Mesenchymal stem cell (in vitro differentiated cells and primary cell): ENCODE data around the gene PLXNB3.

ENCODE experiments used
- DNase-seq: peaks from one replicate; pipeline ENCODE4 v3.0.0-alpha.2; 2013
- H2AFZ ChIP-seq: one replicate; pipeline ENCODE4 v1.6.1; 2013; ENCODE audit warnings: low read depth, mild to moderate bottlenecking, control low read depth, inconsistent platforms, low read length, moderate library complexity
- H2AK5ac ChIP-seq: 2 replicates; pipeline ENCODE4 v1.6.1; 2013; ENCODE audit warnings: low read length, moderate library complexity, mild to moderate bottlenecking, inconsistent platforms; ENCODE audit not compliant: severe bottlenecking
- H2BK120ac ChIP-seq: one replicate; pipeline ENCODE4 v1.6.1; 2013; ENCODE audit warnings: low read depth, mild to moderate bottlenecking, inconsistent platforms, low read length, moderate library complexity
- H2BK12ac ChIP-seq, 2 experiments: one replicate each; pipeline ENCODE4 v1.6.1; 2013; ENCODE audit warnings: inconsistent platforms in 2 of 2, low read length in 2 of 2, mild to moderate bottlenecking in 2 of 2, moderate library complexity in 2 of 2, control low read depth in 1 of 2
- H2BK15ac ChIP-seq: one replicate; pipeline ENCODE4 v1.6.1; 2013; ENCODE audit warnings: mild to moderate bottlenecking, low read depth, inconsistent platforms; ENCODE audit not compliant: poor library complexity, severe bottlenecking
- H2BK5ac ChIP-seq: 2 replicates; pipeline ENCODE4 v1.6.1; 2013; ENCODE audit warnings: low read depth, mild to moderate bottlenecking, low read length, control low read depth, inconsistent platforms; ENCODE audit not compliant: poor library complexity, severe bottlenecking
- H3K14ac ChIP-seq, 2 experiments: one replicate each; pipeline ENCODE4 v1.6.1; 2013; ENCODE audit warnings: inconsistent platforms in 2 of 2, low read length in 2 of 2, control low read depth in 1 of 2, mild to moderate bottlenecking in 1 of 2, moderate library complexity in 1 of 2
- H3K18ac ChIP-seq, 2 experiments: one replicate each; pipeline ENCODE4 v1.6.1; 2013; ENCODE audit warnings: inconsistent platforms in 2 of 2, low read length in 2 of 2, control low read depth in 1 of 2, low read depth in 1 of 2, mild to moderate bottlenecking in 1 of 2
- H3K23ac ChIP-seq, 2 experiments: one replicate each; pipeline ENCODE4 v1.6.1; 2013; ENCODE audit warnings: inconsistent platforms in 2 of 2, low read length in 2 of 2, mild to moderate bottlenecking in 2 of 2, moderate library complexity in 2 of 2, control low read depth in 1 of 2
- H3K27ac ChIP-seq: 2 replicates; pipeline ENCODE4 v1.5.1; 2013; ENCODE audit warnings: mild to moderate bottlenecking, moderate library complexity, low read length, control low read depth, inconsistent platforms; ENCODE audit not compliant: poor library complexity, severe bottlenecking
- H3K27me3 ChIP-seq, 2 experiments: 2 replicates each; pipeline versions ENCODE4 v1.6.1 to v1.7.0; 2013; ENCODE audit warnings: low read length in 2 of 2, mild to moderate bottlenecking in 2 of 2, moderate library complexity in 2 of 2, control low read depth in 1 of 2, inconsistent platforms in 1 of 2; ENCODE audit not compliant: control insufficient read depth in 1 of 2, insufficient read depth in 1 of 2
- H3K36me3 ChIP-seq, 2 experiments: 2 replicates each; pipeline versions ENCODE4 v1.6.1 to v1.7.0; 2013; ENCODE audit warnings: low read length in 2 of 2, control low read depth in 1 of 2, inconsistent platforms in 1 of 2, low read depth in 1 of 2, mild to moderate bottlenecking in 1 of 2; ENCODE audit not compliant: insufficient read depth in 2 of 2, control insufficient read depth in 1 of 2
- H3K4ac ChIP-seq, 2 experiments: one replicate each; pipeline ENCODE4 v1.6.1; 2013; ENCODE audit warnings: inconsistent platforms in 2 of 2, low read length in 2 of 2, mild to moderate bottlenecking in 2 of 2, moderate library complexity in 2 of 2, control low read depth in 1 of 2, low read depth in 1 of 2
- H3K4me1 ChIP-seq: 2 replicates; pipeline ENCODE4 v1.6.1; 2013; ENCODE audit warnings: low read depth, low read length, control low read depth; ENCODE audit not compliant: control insufficient read depth, insufficient read depth
- H3K4me2 ChIP-seq: 2 replicates; pipeline ENCODE4 v1.6.1; 2013; ENCODE audit warnings: low read length, mild to moderate bottlenecking, inconsistent platforms; ENCODE audit not compliant: poor library complexity, severe bottlenecking
- H3K4me3 ChIP-seq, 2 experiments: 2 replicates each; pipeline versions ENCODE4 v1.5.1 to v1.7.0; 2013; ENCODE audit warnings: low read length in 2 of 2, mild to moderate bottlenecking in 2 of 2, control low read depth in 1 of 2, low read depth in 1 of 2; ENCODE audit not compliant: insufficient read depth in 1 of 2
- H3K79me1 ChIP-seq: replicated peaks from 2 replicates; pipeline ENCODE4 v1.6.1; 2013; ENCODE audit warnings: mild to moderate bottlenecking, control low read depth, low read length, inconsistent platforms; ENCODE audit not compliant: poor library complexity, severe bottlenecking
- H3K9ac ChIP-seq: 2 replicates; pipeline ENCODE4 v1.7.0; 2013; ENCODE audit warnings: mild to moderate bottlenecking, low read length, moderate library complexity
- H3K9me3 ChIP-seq: 2 replicates; pipeline ENCODE4 v1.7.0; 2013; ENCODE audit warnings: mild to moderate bottlenecking, low read length; ENCODE audit not compliant: control insufficient read depth
- H4K8ac ChIP-seq: one replicate; pipeline ENCODE4 v1.6.1; 2013; ENCODE audit warnings: inconsistent platforms, mild to moderate bottlenecking, low read length, moderate library complexity
- H4K91ac ChIP-seq: one replicate; pipeline ENCODE4 v1.6.1; 2013; ENCODE audit warnings: mild to moderate bottlenecking, low read length, inconsistent platforms
- WGBS: methylation state at CpG from one replicate; pipeline ENCODE4 v1.1.7; 2013; ENCODE audit warnings: mixed read lengths; 5-methylcytosine and 5-hydroxymethylcytosine counted together

PLXNB3 gene

GRCh38 chrX:153767674-153768055 is 3.6 kb downstream of the PLXNB3 start:
- H4K8ac ChIP-seq: no peak overlapping the region
- no peaks in the 10 kb centered on the region for H3K9me3 ChIP-seq
- no peak overlapping the region for H3K4me2 ChIP-seq
- no peak overlapping the region for H4K91ac ChIP-seq
- no peak overlapping the region for H3K4me3 ChIP-seq
- no peak overlapping the region for H2BK5ac ChIP-seq
- H3K14ac ChIP-seq: no peak overlapping the region
- no peak overlapping the region for H2BK12ac ChIP-seq
- H3K4ac ChIP-seq: no peak overlapping the region
- no peak overlapping the region for H3K9ac ChIP-seq
- H2BK15ac ChIP-seq: no peak overlapping the region
- no peak overlapping the region for H3K18ac ChIP-seq
- no peak overlapping the region for H2BK120ac ChIP-seq
- H2AK5ac ChIP-seq: no peak overlapping the region
- H3K4me1 ChIP-seq: peaks cover 31% of the 10 kb centered on the region
- H3K36me3 ChIP-seq: peaks cover 6 to 59% of the 10 kb centered on the region in 2 experiments
- no peak overlapping the region for H3K27ac ChIP-seq
- no peak overlapping the region for H3K23ac ChIP-seq
- H2AFZ ChIP-seq: no peak overlapping the region
- peaks cover 0 to under 1% of the 10 kb centered on the region in 2 experiments for H3K27me3 ChIP-seq
- H3K79me1 ChIP-seq: peaks cover 9% of the 10 kb centered on the region
- DNase-seq: no peak
- 96% methylated on average over 11 of the region's 20 CpGs for WGBS

GRCh38 chrX:153768311-153769157 is 4.5 kb downstream of the PLXNB3 start:
- Histone ChIP-seq H3K4me3 (no peak overlapping the region), H2BK12ac (no peak overlapping the region), H3K4me2 (no peak overlapping the region), H2BK120ac (no peak overlapping the region), H3K9ac (no peak overlapping the region), H3K4me1 (peaks cover 31% of the 10 kb centered on the region), H3K23ac (no peak overlapping the region), H2AFZ (no peak overlapping the region), H3K4ac (no peak overlapping the region), H4K8ac (no peak overlapping the region), H3K27me3 (no peaks in the 10 kb centered on the region), H3K18ac (no peak overlapping the region), H2BK5ac (no peak overlapping the region), H2AK5ac (no peak overlapping the region), H3K36me3 (peaks cover 6 to 68% of the 10 kb centered on the region in 2 experiments), H2BK15ac (no peak overlapping the region), H3K27ac (no peak overlapping the region), H3K9me3 (no peaks in the 10 kb centered on the region), H3K14ac (no peak overlapping the region), H4K91ac (peak overlapping the region; percentile 39), H3K79me1 (peaks cover 9% of the 10 kb centered on the region)
- 94% methylated on average over 16 of the region's 22 CpGs for WGBS
- DNase-seq: no peak

- no peaks in the 10 kb centered on the region for H3K27me3 ChIP-seq
- H3K4me3 ChIP-seq: no peak overlapping the region
Measured at GRCh38 chrX:153769158-153769864, 5.3 kb downstream of the PLXNB3 start.

GRCh38 chrX:153769865-153770600 is 6.0 kb downstream of the PLXNB3 start:
- no peak overlapping the region for H2BK15ac ChIP-seq
- H3K27me3 ChIP-seq: no peaks in the 10 kb centered on the region
- no peak overlapping the region for H2BK120ac ChIP-seq
- no peak overlapping the region for H2BK12ac ChIP-seq
- no peak overlapping the region for H3K4me3 ChIP-seq
- H2BK5ac ChIP-seq: no peak overlapping the region
- H2AFZ ChIP-seq: no peak overlapping the region
- no peak overlapping the region for H3K23ac ChIP-seq
- no peak overlapping the region for H3K4ac ChIP-seq
- no peak for DNase-seq
- H3K36me3 ChIP-seq: peaks cover 6 to 83% of the 10 kb centered on the region in 2 experiments
- H4K91ac ChIP-seq: no peak overlapping the region
- H3K4me2 ChIP-seq: no peak overlapping the region
- no peaks in the 10 kb centered on the region for H3K9me3 ChIP-seq
- H3K79me1 ChIP-seq: peaks cover 3% of the 10 kb centered on the region
- no peak overlapping the region for H4K8ac ChIP-seq
- 90% methylated on average over 22 of the region's 25 CpGs for WGBS
- no peak overlapping the region for H2AK5ac ChIP-seq
- H3K14ac ChIP-seq: no peak overlapping the region
- no peak overlapping the region for H3K27ac ChIP-seq
- H3K18ac ChIP-seq: no peak overlapping the region
- no peak overlapping the region for H3K9ac ChIP-seq
- peaks cover 20% of the 10 kb centered on the region for H3K4me1 ChIP-seq

More at GRCh38 chrX:153769158-153769864, 5.3 kb downstream of the PLXNB3 start:
- H2BK15ac ChIP-seq: no peak overlapping the region
- H3K36me3 ChIP-seq: peaks cover 6 to 75% of the 10 kb centered on the region in 2 experiments
- no peak overlapping the region for H3K9ac ChIP-seq
- peaks cover 27% of the 10 kb centered on the region for H3K4me1 ChIP-seq
- H2BK12ac ChIP-seq: no peak overlapping the region
- no peak overlapping the region for H4K8ac ChIP-seq
- DNase-seq: no peak
- H3K23ac ChIP-seq: no peak overlapping the region
- no peak overlapping the region for H2AFZ ChIP-seq
- no peak overlapping the region for H3K14ac ChIP-seq
- H3K18ac ChIP-seq: no peak overlapping the region
- H2BK5ac ChIP-seq: no peak overlapping the region
- H4K91ac ChIP-seq: no peak overlapping the region
- H3K79me1 ChIP-seq: peaks cover 8% of the 10 kb centered on the region
- no peak overlapping the region for H2AK5ac ChIP-seq
- H3K9me3 ChIP-seq: no peaks in the 10 kb centered on the region
- H3K4me2 ChIP-seq: no peak overlapping the region
- WGBS: 96% methylated on average over 16 of the region's 23 CpGs
- no peak overlapping the region for H2BK120ac ChIP-seq
- no peak overlapping the region for H3K4ac ChIP-seq
- H3K27ac ChIP-seq: no peak overlapping the region
